Measurements from ENCODE around the gene CCNY. TPM values are rescaled to one million over a fixed set of nuclear protein-coding genes. Genes with fewer than 3 reads are reported as not detected.

The CCNY gene
- total RNA-seq, 1 experiment from 2014 or later, result 62.2 TPM

DNA sequence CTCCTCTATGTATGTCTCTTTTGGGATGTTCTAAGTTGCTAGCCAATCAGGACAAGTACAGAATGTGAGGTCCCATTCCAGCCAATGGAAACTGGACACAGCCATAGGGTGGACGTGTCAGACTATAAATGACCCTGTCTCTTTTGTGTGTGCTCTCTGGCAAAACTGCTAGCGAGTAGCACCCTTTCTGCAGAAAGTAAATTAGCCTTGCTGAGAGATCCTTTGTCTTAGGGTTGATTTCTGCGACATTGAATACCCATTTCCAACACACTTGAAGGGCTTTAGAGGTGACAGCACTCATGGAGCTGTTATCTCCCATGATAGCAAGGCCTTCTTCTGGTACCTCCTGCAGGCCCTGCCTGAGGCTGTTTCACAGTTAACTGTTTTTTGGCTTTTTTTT lies 107.5 kb downstream of the CCNY start:
- RAD21 ChIA-PET (ENCODE audit: low non-redundant PET in 1 of 2, low total read pairs in 2 of 2, uncharacterized antibody in 2 of 2, unreplicated experiment in 2 of 2), result no interaction called here
- BruUV-seq (replicated peaks), result no TSS peak
- TF ChIP-seq ATF3 (IDR thresholded peaks at IDR 0.05) (no peak), POLR2AphosphoS5 (IDR thresholded peaks at IDR 0.05; ENCODE audit: low read depth, low read length) (no peak), CBX3 (IDR thresholded peaks at IDR 0.05; ENCODE audit: low read depth) (peak; percentile 92), CEBPB (IDR thresholded peaks at IDR 0.05; ENCODE audit: low read depth) (no peak), SP1 (IDR thresholded peaks at IDR 0.05; ENCODE audit: low read depth) (no peak)
- TF ChIP-seq, protein P1, sequence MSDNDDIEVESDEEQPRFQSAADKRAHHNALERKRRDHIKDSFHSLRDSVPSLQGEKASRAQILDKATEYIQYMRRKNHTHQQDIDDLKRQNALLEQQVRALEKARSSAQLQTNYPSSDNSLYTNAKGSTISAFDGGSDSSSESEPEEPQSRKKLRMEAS (IDR thresholded peaks at IDR 0.05), result no peak
- Histone ChIP-seq H3K9me2 (ENCODE audit: insufficient read depth) (no peaks in the 10 kb centered on the region), H2AFZ (ENCODE audit: low read depth, low read length, poor library complexity, severe bottlenecking) (no peak overlapping the region), H4K20me1 (ENCODE audit: insufficient read depth) (no peaks in the 10 kb centered on the region), H3K9me3 (ENCODE audit: control insufficient read depth in 1 of 2, insufficient read depth in 1 of 2, low read depth in 1 of 2, low read length in 2 of 2) (peaks cover 10 to 25% of the 10 kb centered on the region in 2 experiments; a peak in 3 of 4 replicates), H3K36me3 (ENCODE audit: control insufficient read depth in 1 of 2, insufficient read depth in 2 of 2, low read length in 2 of 2) (no peaks in the 10 kb centered on the region), H3K4me2 (ENCODE audit: low read length) (no peak overlapping the region), H3K27ac (ENCODE audit: low read depth, low read length) (no peak overlapping the region), H3K4me3 (replicated peaks in 1 of 2; ENCODE audit: low read depth in 1 of 2, low read length in 2 of 2) (no peak overlapping the region), H3K27me3 (ENCODE audit: insufficient read depth, low read length) (no peaks in the 10 kb centered on the region), H3K79me2 (ENCODE audit: insufficient read depth, low read length) (peaks cover 90% of the 10 kb centered on the region), H3K9ac (ENCODE audit: low read length) (no peak overlapping the region), H3K4me1 (ENCODE audit: control insufficient read depth in 1 of 2, insufficient read depth in 2 of 2, low read length in 2 of 2) (peaks cover 21 to 26% of the 10 kb centered on the region in 2 experiments)
- ATAC-seq (no peak), DNase-seq (ENCODE audit: low read depth, low spot score) (no peak)
- CTCF ChIA-PET, result no interaction called here
- intact Hi-C loops (cut with micrococcal nuclease), result no loop called here
- POLR2A ChIA-PET, result no interaction called here

GRCh38 chr10:35445150-35445884 lies 109.0 kb downstream of the CCNY start:
- Histone ChIP-seq H3K4me2 (ENCODE audit: low read length) (no peak overlapping the region), H3K9me3 (ENCODE audit: control insufficient read depth in 1 of 2, insufficient read depth in 1 of 2, low read depth in 1 of 2, low read length in 2 of 2) (peaks cover 10 to 25% of the 10 kb centered on the region in 2 experiments; a peak in 2 of 4 replicates), H3K4me3 (replicated peaks in 1 of 2; ENCODE audit: low read depth in 1 of 2, low read length in 2 of 2) (no peak overlapping the region), H2AFZ (ENCODE audit: low read depth, low read length, poor library complexity, severe bottlenecking) (no peak overlapping the region), H4K20me1 (ENCODE audit: insufficient read depth) (no peaks in the 10 kb centered on the region), H3K27ac (ENCODE audit: low read depth, low read length) (no peak overlapping the region), H3K79me2 (ENCODE audit: insufficient read depth, low read length) (peaks cover 91% of the 10 kb centered on the region), H3K4me1 (ENCODE audit: control insufficient read depth in 1 of 2, insufficient read depth in 2 of 2, low read length in 2 of 2) (peaks cover 25 to 30% of the 10 kb centered on the region in 2 experiments), H3K9ac (ENCODE audit: low read length) (no peak overlapping the region), H3K9me2 (ENCODE audit: insufficient read depth) (no peaks in the 10 kb centered on the region), H3K27me3 (ENCODE audit: insufficient read depth, low read length) (no peaks in the 10 kb centered on the region), H3K36me3 (ENCODE audit: control insufficient read depth in 1 of 2, insufficient read depth in 2 of 2, low read length in 2 of 2) (no peaks in the 10 kb centered on the region)
- POLR2A ChIA-PET, result no interaction called here
- CTCF ChIA-PET, result no interaction called here
- RAD21 ChIA-PET (ENCODE audit: low non-redundant PET in 1 of 2, low total read pairs in 2 of 2, uncharacterized antibody in 2 of 2, unreplicated experiment in 2 of 2), result no interaction called here
- no peak for DNase-seq (ENCODE audit: low read depth, low spot score)
- no peak for ATAC-seq
- intact Hi-C loops (cut with micrococcal nuclease), result no loop called here
- BruUV-seq (replicated peaks), result no TSS peak
- TF ChIP-seq SP1 (IDR thresholded peaks at IDR 0.05; ENCODE audit: low read depth), result no peak
- no peak for TF ChIP-seq EZH2 (IDR thresholded peaks at IDR 0.05)
- TF ChIP-seq ZFX (IDR thresholded peaks at IDR 0.05), result no peak
- TF ChIP-seq YY1 (IDR thresholded peaks at IDR 0.05; ENCODE audit: extremely low read depth, insufficient replicate concordance, low read depth, low read length), result no peak
- TF ChIP-seq, protein P1 (IDR thresholded peaks at IDR 0.05), result no peak
- TF ChIP-seq ZNF274 (IDR thresholded peaks at IDR 0.05; ENCODE audit: low read depth, low read length), result no peak
- no peak for TF ChIP-seq TCF7L2 (IDR thresholded peaks at IDR 0.05; ENCODE audit: borderline replicate concordance, extremely low read depth, insufficient read depth, insufficient read length)
- no peak for TF ChIP-seq SIN3A (IDR thresholded peaks at IDR 0.05; ENCODE audit: low read depth)
- TF ChIP-seq POLR2A (IDR thresholded peaks at IDR 0.05; ENCODE audit: borderline replicate concordance, extremely low read depth, insufficient read depth, insufficient read length), result no peak
- TF ChIP-seq, protein P2, sequence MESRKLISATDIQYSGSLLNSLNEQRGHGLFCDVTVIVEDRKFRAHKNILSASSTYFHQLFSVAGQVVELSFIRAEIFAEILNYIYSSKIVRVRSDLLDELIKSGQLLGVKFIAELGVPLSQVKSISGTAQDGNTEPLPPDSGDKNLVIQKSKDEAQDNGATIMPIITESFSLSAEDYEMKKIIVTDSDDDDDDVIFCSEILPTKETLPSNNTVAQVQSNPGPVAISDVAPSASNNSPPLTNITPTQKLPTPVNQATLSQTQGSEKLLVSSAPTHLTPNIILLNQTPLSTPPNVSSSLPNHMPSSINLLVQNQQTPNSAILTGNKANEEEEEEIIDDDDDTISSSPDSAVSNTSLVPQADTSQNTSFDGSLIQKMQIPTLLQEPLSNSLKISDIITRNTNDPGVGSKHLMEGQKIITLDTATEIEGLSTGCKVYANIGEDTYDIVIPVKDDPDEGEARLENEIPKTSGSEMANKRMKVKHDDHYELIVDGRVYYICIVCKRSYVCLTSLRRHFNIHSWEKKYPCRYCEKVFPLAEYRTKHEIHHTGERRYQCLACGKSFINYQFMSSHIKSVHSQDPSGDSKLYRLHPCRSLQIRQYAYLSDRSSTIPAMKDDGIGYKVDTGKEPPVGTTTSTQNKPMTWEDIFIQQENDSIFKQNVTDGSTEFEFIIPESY (IDR thresholded peaks at IDR 0.05; ENCODE audit: extremely low read depth, insufficient replicate concordance, low read length), result no peak

All from HCT116 (cell line).